Fibroblast of villous mesenchyme (primary cell): ENCODE data around the gene KAZN. TPM values are rescaled to one million over a fixed set of nuclear protein-coding genes. Genes with fewer than 3 reads are reported as not detected.

Experiments
- DNase-seq: peaks from one replicate; pipeline ENCODE4 v3.0.0-alpha.2; 2010; ENCODE audit warnings: low read depth
- H3K4me3 ChIP-seq: 2 replicates; pipeline ENCODE4 v1.5.1; 2011; ENCODE audit warnings: low read depth, mild to moderate bottlenecking, low read length
- CTCF ChIP-seq: IDR thresholded peaks from 2 replicates; pipeline ENCODE4 v1.5.1; 2012; ENCODE audit warnings: low read depth, mild to moderate bottlenecking, low read length; ENCODE audit not compliant: insufficient read depth
- total RNA-seq: library from RNA; depleted of rRNA; stranded (reverse); fragments of >200 nt; gene quantifications from 2 replicates; pipeline ENCODE4 v1.2.3, GENCODE V29; 2012

Gene KAZN
- total RNA-seq, 1 donor: 8.6 TPM

DNA sequence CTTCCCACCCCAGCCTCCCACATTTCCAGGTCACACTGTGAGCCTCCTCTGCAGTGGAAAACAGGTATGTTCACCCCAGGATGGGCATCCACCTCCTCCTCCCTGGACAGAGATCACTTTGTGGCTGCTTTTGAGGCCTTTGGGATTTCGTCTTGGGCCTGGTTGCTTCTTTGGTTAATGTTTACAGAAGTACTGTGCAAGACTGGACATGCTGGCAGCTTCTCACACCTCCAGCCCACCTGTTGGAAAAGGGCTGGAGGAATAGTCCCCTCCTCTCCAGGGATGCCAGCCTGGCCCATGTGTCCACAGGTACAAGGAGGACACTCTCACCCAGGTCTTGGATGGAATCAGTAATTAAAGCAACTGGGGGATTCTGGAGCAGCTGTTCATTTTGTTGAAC, 56.1 kb downstream of the KAZN start:
- no peak for TF ChIP-seq CTCF
- no peak for DNase-seq
- no peak overlapping the region for H3K4me3 ChIP-seq

GRCh38 chr1:14655385-14655784, 56.9 kb downstream of the KAZN start:
- DNase-seq: no peak
- no peak for TF ChIP-seq CTCF
- H3K4me3 ChIP-seq: no peak overlapping the region

GRCh38 chr1:14656384-14656937, 58.0 kb downstream of the KAZN start:
- H3K4me3 ChIP-seq: no peak overlapping the region
- TF ChIP-seq CTCF: no peak
- DNase-seq: no peak

- DNase-seq: no peak
- TF ChIP-seq CTCF: no peak
- H3K4me3 ChIP-seq: no peak overlapping the region
Measured at GRCh38 chr1:14658642-14659041, 60.2 kb downstream of the KAZN start.

- no peak for TF ChIP-seq CTCF
- H3K4me3 ChIP-seq: no peak overlapping the region
- DNase-seq: no peak
Measured at GRCh38 chr1:14659913-14660312, 61.4 kb downstream of the KAZN start.

GRCh38 chr1:14660801-14661200, 62.3 kb downstream of the KAZN start:
- no peak for DNase-seq

More at GRCh38 chr1:14660801-14661200, 62.3 kb downstream of the KAZN start:
- no peak overlapping the region for H3K4me3 ChIP-seq
- no peak for TF ChIP-seq CTCF
